HEK293T (cell line): ENCODE data around the gene CRADD.

Experiments used
- CTCF ChIA-PET: fragments of 350-600 bp; formaldehyde crosslinking; extraction: SDS; loops from one replicate; lab custom pipeline; 2021; ENCODE audit warnings: antibody characterized with exemption, inconsistent platforms; lab: Yijun Ruan, JAX
- POLR2A ChIA-PET: fragments of 350-600 bp; formaldehyde crosslinking; extraction: SDS; loops from one replicate; lab custom pipeline; 2020; ENCODE audit warnings: antibody characterized with exemption, inconsistent platforms; lab: Yijun Ruan, JAX
- DNase-seq: peaks from one replicate; pipeline ENCODE4 v3.0.0; 2012; ENCODE audit warnings: mixed read lengths; ENCODE audit errors: extremely low spot score
- ARNT ChIP-seq: fragments of 450-650 bp; IDR thresholded peaks from 2 replicates; pipeline ENCODE4 v1.6.1; 2017; ENCODE audit warnings: mild to moderate bottlenecking
- BHLHE40 ChIP-seq: fragments of 450-650 bp; IDR thresholded peaks from 2 replicates; pipeline ENCODE4 v1.6.1; 2016; ENCODE audit warnings: mild to moderate bottlenecking, moderate library complexity, borderline replicate concordance
- CTBP1 ChIP-seq: fragments of 450-650 bp; IDR thresholded peaks from 2 replicates; pipeline ENCODE4 v1.6.1; 2016; ENCODE audit warnings: borderline replicate concordance
- ELF4 ChIP-seq: fragments of 450-650 bp; IDR thresholded peaks from 2 replicates; pipeline ENCODE4 v1.6.1; 2017; ENCODE audit warnings: antibody characterized with exemption
- FOXA1 ChIP-seq: fragments of 450-650 bp; IDR thresholded peaks from 2 replicates; pipeline ENCODE4 v1.6.1; 2016; ENCODE audit warnings: mild to moderate bottlenecking
- FOXK2 ChIP-seq: fragments of 450-650 bp; IDR thresholded peaks from 2 replicates; pipeline ENCODE4 v1.6.1; 2016; ENCODE audit warnings: mild to moderate bottlenecking
- FOXM1 ChIP-seq: fragments of 450-650 bp; IDR thresholded peaks from 2 replicates; pipeline ENCODE4 v1.6.1; 2017; ENCODE audit warnings: mild to moderate bottlenecking, borderline replicate concordance
- HDGF ChIP-seq: fragments of 450-650 bp; IDR thresholded peaks from 2 replicates; pipeline ENCODE4 v1.6.1; 2017; ENCODE audit warnings: antibody characterized with exemption, borderline replicate concordance
- L3MBTL2 ChIP-seq: fragments of 450-650 bp; conservative IDR thresholded peaks from 2 replicates; pipeline ENCODE4 v1.6.1; 2016; ENCODE audit warnings: mild to moderate bottlenecking
- LEF1 ChIP-seq: fragments of 450-650 bp; IDR thresholded peaks from 2 replicates; pipeline ENCODE4 v1.6.1; 2017; ENCODE audit warnings: mild to moderate bottlenecking, borderline replicate concordance
- NFRKB ChIP-seq: fragments of 450-650 bp; IDR thresholded peaks from 2 replicates; pipeline ENCODE4 v1.6.1; 2016; ENCODE audit warnings: mild to moderate bottlenecking, moderate library complexity
- SP1 ChIP-seq: fragments of 450-650 bp; IDR thresholded peaks from 2 replicates; pipeline ENCODE4 v1.6.1; 2017
- SUZ12 ChIP-seq: fragments of 450-650 bp; IDR thresholded peaks from 2 replicates; pipeline ENCODE4 v1.6.1; 2016; ENCODE audit warnings: mild to moderate bottlenecking
- TARDBP ChIP-seq: fragments of 450-650 bp; IDR thresholded peaks from 2 replicates; pipeline ENCODE4 v1.6.1; 2016
- ZNF384 ChIP-seq: fragments of 450-650 bp; IDR thresholded peaks from 2 replicates; pipeline ENCODE4 v1.6.1; 2016
- TF ChIP-seq, protein P1 (sequence below): fragments of 450-650 bp; IDR thresholded peaks from 2 replicates; pipeline ENCODE4 v1.6.1; 2016

The CRADD gene

DNA sequence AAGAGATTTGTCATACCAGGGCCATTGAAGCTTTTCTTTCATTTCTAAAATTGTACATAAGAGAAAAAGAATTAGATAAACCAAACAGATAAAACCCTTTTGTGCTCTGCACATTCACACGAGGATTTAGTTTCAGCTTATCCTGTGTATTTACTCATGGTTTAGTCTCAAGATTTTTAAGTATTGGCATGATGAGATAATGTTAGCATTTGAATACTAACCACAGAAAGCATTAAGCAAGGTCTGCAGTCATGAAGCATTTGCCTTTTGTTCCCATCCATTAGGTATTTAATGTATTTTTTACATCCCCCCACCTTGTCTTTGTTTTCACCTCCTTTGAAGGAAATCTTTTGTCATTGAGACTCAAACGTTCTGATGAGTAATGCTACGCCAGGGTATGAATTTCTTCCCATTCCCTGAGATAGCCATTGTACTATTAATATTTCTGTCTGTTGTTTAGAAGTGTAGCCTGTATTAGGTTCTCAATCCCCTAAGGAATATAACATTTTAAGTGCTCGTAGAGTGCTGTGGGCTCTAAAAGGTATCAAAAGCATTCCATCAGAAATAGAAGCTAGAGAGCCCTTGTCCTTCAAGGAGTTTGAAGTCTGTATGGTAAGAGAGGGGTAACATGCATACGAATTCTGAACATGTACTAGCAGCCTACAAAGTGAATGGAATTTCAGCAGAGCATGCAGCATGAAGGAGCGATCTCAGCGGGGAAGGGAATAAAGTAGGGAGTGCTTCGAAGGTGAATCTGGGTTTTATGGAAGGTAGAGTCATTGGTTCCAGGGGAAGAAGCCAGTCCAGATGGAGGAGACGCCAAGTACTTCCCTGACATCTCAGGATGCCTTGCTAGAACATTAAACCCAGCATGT is 22.3 kb downstream of the CRADD start:
- ChIA-PET CTCF (interaction anchor here (0.6 kb wide), 1 partner anchor 15 kb away, joined by 3 read pairs; no protein-coding TSS in a partner anchor), POLR2A (interaction anchor here (1.0 kb wide), 1 partner anchor 22 kb away, joined by 4 read pairs; the partner anchor contains the start of gene CRADD)
- no peak for DNase-seq
- TF ChIP-seq ELF4 (no peak), L3MBTL2 (no peak), HDGF (no peak), TARDBP (no peak), CTBP1 (no peak), BHLHE40 (no peak), SP1 (no peak), LEF1 (no peak), FOXM1 (no peak), ARNT (no peak), FOXA1 (no peak), FOXK2 (no peak), ZNF384 (no peak), SUZ12 (no peak), NFRKB (no peak)
- TF ChIP-seq, protein P1, sequence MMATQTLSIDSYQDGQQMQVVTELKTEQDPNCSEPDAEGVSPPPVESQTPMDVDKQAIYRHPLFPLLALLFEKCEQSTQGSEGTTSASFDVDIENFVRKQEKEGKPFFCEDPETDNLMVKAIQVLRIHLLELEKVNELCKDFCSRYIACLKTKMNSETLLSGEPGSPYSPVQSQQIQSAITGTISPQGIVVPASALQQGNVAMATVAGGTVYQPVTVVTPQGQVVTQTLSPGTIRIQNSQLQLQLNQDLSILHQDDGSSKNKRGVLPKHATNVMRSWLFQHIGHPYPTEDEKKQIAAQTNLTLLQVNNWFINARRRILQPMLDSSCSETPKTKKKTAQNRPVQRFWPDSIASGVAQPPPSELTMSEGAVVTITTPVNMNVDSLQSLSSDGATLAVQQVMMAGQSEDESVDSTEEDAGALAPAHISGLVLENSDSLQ = no peak

DNA sequence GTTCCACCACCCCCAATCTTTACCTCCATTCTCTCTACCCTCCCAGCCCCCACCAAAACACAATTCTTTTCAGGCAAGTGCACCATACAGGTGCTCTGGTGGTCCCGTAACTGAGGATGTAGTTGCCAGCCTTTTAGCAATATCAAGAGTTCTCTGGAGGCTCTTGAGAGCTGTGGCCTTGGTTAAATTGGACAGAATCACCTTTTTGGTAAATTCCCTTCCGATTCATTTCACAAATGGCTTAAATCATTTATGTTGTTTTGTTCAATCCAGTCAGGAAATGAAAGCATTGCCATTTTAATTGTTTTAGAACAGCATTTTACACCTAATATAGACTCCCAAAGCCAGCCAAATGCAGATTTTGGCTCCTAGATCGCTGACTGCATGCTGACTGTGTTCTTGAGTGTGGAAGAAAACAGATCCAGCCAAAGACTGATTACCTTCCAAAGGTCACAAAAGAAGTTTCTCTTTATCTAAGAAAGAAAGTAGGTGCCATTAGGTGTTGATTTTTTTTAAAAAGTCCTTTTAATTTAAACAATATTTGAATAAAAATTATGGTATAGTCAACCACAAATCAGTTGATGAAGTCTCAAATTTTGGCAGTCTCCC is 25.6 kb downstream of the CRADD start:
- TF ChIP-seq, protein P1 = no peak
- TF ChIP-seq FOXA1 = no peak
- TF ChIP-seq SP1 = no peak
- no peak for TF ChIP-seq ELF4
- no peak for TF ChIP-seq FOXM1
- TF ChIP-seq NFRKB = no peak
- TF ChIP-seq LEF1 = no peak
- TF ChIP-seq HDGF = no peak
- no peak for TF ChIP-seq L3MBTL2
- TF ChIP-seq FOXK2 = no peak
- no peak for TF ChIP-seq CTBP1
- no peak for TF ChIP-seq ARNT
- TF ChIP-seq ZNF384 = no peak
- TF ChIP-seq TARDBP = no peak
- CTCF ChIA-PET = no interaction called here
- POLR2A ChIA-PET = interaction anchor here (1.4 kb wide), 1 partner anchor 26 kb away, joined by 3 read pairs; the partner anchor contains the start of gene CRADD

DNA sequence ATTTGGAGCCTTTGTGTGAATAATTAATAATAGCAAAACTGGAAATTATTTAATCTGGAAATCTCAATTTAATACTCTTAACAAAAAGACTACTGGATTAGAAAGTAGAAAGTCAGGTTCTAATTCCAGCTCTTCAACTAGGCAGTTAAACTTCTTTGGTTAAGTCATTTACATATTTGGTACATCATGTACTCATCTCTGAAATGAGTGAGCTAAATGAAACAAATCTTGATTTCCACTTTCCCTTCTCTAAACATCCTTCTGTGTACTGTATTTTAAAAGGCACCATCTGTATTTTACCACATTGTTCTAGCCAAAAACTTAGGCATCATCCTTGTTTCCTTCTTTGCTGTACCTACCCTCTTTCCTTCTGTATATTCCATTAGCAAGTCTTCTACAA is 26.9 kb downstream of the CRADD start:
- DNase-seq = no peak
- ChIA-PET POLR2A (interaction anchor here (1.4 kb wide), 1 partner anchor 27 kb away, joined by 3 read pairs; the partner anchor contains the start of gene CRADD), CTCF (no interaction called here)
- TF ChIP-seq SP1 (no peak), NFRKB (no peak), FOXK2 (no peak), ARNT (no peak), SUZ12 (no peak), FOXM1 (no peak), TARDBP (no peak), CTBP1 (no peak), L3MBTL2 (no peak), ELF4 (no peak), ZNF384 (no peak), LEF1 (no peak)
- TF ChIP-seq, protein P1 = no peak

More for the DNA sequence above, 25.6 kb downstream of the CRADD start:
- no peak for DNase-seq

DNA sequence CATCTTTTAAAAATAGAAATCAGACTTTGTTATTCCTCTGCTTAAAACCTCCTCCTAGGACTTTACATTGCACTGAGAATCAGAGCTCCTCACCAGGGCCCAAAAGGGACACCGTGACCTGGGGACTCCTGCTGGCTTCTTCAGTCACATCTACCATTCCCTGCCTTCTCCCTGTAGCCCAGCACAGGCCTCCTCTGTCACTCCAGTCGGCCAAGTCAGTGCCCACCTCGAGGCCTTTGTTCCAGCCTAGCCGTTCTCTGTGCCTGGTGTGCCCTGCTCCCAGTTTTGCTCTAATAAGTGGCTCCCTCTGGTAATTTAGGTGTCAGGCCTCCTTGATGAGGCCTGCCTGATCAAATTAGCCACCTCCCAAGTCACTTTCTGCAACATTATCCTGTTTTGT is 27.4 kb downstream of the CRADD start:
- TF ChIP-seq SUZ12 (no peak), ELF4 (no peak), SP1 (no peak), LEF1 (no peak), ZNF384 (no peak), FOXM1 (no peak), HDGF (no peak), TARDBP (no peak), ARNT (no peak), FOXK2 (no peak)
- CTCF ChIA-PET = no interaction called here

DNA sequence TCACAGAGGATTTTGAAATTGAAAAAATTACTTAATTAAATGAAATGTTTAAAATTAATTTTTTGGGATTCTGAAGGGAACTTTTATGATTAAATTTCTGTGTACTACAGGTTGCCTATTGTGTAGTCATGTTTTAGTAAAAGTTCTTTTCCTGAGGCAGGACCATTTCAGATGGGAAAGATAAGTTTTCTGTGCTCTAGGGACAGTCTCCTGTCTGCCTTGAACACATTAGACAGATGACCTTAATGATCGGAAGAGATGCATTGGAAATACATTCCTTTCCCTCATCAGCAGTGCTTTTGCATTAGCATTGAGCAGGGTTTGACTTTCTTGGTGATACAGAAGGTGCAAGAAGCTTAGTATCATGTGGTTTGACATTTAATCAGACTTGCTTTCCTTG is 28.1 kb downstream of the CRADD start:
- no peak for TF ChIP-seq TARDBP
- TF ChIP-seq HDGF = no peak
- TF ChIP-seq BHLHE40 = no peak
- TF ChIP-seq CTBP1 = no peak
- no peak for TF ChIP-seq ZNF384
- TF ChIP-seq FOXA1 = no peak
- TF ChIP-seq L3MBTL2 = no peak
- no peak for TF ChIP-seq NFRKB
- TF ChIP-seq SUZ12 = no peak
- no peak for TF ChIP-seq LEF1
- TF ChIP-seq ELF4 = no peak
- TF ChIP-seq, protein P1 = no peak
- no peak for TF ChIP-seq FOXM1
- POLR2A ChIA-PET = no interaction called here
- DNase-seq = no peak
- CTCF ChIA-PET = no interaction called here

More for the DNA sequence above, 27.4 kb downstream of the CRADD start:
- no peak for DNase-seq
- POLR2A ChIA-PET = no interaction called here
